HG03575 (cell line): ENCODE results near the gene CPE.
"Not testable (repeated sequence)": the region's sequence is repeated elsewhere in the genome, so short reads cannot be mapped to it uniquely, and the experiment has no call there.

Experiments
- ATAC-seq: cut with Tn5 transposase; IDR thresholded peaks from one replicate; pipeline ENCODE4 v1.9.1; 2021; ENCODE audit not compliant: unreplicated experiment, insufficient number of reproducible peaks, low FRiP score; ENCODE audit errors: extremely low read depth

Gene CPE

GRCh38 chr4:165448700-165449099 lies 69.9 kb downstream of the CPE start:
- ATAC-seq = no peak

GRCh38 chr4:165449333-165449732 lies 70.5 kb downstream of the CPE start:
- no peak for ATAC-seq

GRCh38 chr4:165450871-165451270 lies 72.1 kb downstream of the CPE start:
- ATAC-seq = no peak

- ATAC-seq = not testable (repeated sequence)
Measured at GRCh38 chr4:165453140-165453539, 74.3 kb downstream of the CPE start.

- no peak for ATAC-seq
Measured at GRCh38 chr4:165454426-165454825, 75.6 kb downstream of the CPE start.

- no peak for ATAC-seq
Measured at GRCh38 chr4:165457793-165458192, 79.0 kb downstream of the CPE start.

- no peak for ATAC-seq
Measured at GRCh38 chr4:165458471-165458870, 79.7 kb downstream of the CPE start.

- no peak for ATAC-seq
Measured at GRCh38 chr4:165461159-165461821, 82.5 kb downstream of the CPE start.

GRCh38 chr4:165462009-165462408 lies 83.2 kb downstream of the CPE start:
- no peak for ATAC-seq

GRCh38 chr4:165464376-165464775 lies 85.6 kb downstream of the CPE start:
- no peak for ATAC-seq

- ATAC-seq = no peak
Measured at GRCh38 chr4:165464813-165465381, 86.1 kb downstream of the CPE start.

GRCh38 chr4:165470009-165470408 lies 91.2 kb downstream of the CPE start:
- ATAC-seq = no peak

GRCh38 chr4:165472943-165473676 lies 94.3 kb downstream of the CPE start:
- ATAC-seq = no peak

- ATAC-seq = no peak
Measured at GRCh38 chr4:165474784-165475705, 96.2 kb downstream of the CPE start.

- no peak for ATAC-seq
Measured at GRCh38 chr4:165475706-165476070, 96.9 kb downstream of the CPE start.

- no peak for ATAC-seq
Measured at GRCh38 chr4:165476214-165477098, 97.6 kb downstream of the CPE start.

GRCh38 chr4:165477799-165478198 lies 99.0 kb downstream of the CPE start:
- no peak for ATAC-seq

GRCh38 chr4:165478260-165478659 lies 99.5 kb downstream of the CPE start:
- no peak for ATAC-seq
